PC-9 (cell line): Measurements from ENCODE around the gene FSIP2.

Experiments
- EZH2 ChIP-seq: fragments of 200-600 bp; sonication (generic); IDR thresholded peaks from 2 replicates; pipeline ENCODE4 v1.8.0; 2017; ENCODE audit warnings: antibody characterized with exemption, low read depth
- TF ChIP-seq, protein P1 (sequence below): fragments of 200-600 bp; sonication (generic); conservative IDR thresholded peaks from 2 replicates; pipeline ENCODE4 v1.6.1; 2017; ENCODE audit warnings: mixed run types, antibody characterized with exemption, mild to moderate bottlenecking, moderate library complexity

DNA sequence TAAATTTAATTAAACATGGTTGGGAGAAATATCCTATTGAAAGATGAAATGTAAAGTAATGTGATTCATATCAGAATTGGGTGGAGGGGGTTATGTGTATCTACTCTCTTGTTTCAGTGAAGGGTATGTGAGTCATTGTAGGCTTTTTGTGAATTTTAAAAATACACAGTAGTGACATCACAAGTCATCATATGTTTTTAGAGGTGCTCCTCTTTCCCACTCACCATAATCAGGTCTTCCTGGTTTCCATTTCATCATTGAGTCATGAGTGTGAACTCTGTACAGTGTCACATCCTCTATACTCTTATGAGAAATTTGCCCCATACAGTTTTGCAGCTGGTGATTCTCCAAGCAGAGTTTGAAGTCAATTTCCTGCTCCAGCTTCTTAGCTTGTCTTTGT lies 18.8 kb downstream of the FSIP2 start:
- TF ChIP-seq, protein P1, sequence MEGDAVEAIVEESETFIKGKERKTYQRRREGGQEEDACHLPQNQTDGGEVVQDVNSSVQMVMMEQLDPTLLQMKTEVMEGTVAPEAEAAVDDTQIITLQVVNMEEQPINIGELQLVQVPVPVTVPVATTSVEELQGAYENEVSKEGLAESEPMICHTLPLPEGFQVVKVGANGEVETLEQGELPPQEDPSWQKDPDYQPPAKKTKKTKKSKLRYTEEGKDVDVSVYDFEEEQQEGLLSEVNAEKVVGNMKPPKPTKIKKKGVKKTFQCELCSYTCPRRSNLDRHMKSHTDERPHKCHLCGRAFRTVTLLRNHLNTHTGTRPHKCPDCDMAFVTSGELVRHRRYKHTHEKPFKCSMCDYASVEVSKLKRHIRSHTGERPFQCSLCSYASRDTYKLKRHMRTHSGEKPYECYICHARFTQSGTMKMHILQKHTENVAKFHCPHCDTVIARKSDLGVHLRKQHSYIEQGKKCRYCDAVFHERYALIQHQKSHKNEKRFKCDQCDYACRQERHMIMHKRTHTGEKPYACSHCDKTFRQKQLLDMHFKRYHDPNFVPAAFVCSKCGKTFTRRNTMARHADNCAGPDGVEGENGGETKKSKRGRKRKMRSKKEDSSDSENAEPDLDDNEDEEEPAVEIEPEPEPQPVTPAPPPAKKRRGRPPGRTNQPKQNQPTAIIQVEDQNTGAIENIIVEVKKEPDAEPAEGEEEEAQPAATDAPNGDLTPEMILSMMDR, result no peak
- no peak for TF ChIP-seq EZH2
